H9 (cell line): ENCODE data around the gene SLC7A14. TPM values are rescaled to one million over a fixed set of nuclear protein-coding genes. Genes with fewer than 3 reads are reported as not detected.

Source experiments
- DNase-seq: peaks from one replicate; pipeline ENCODE4 v3.0.0-alpha.2; 2017
- H2AFZ ChIP-seq: one replicate; pipeline ENCODE4 v1.6.1; 2013; ENCODE audit warnings: mild to moderate bottlenecking, low read length, control low read depth, moderate library complexity
- H2AK5ac ChIP-seq: 2 replicates; pipeline ENCODE4 v1.6.1; 2013; ENCODE audit warnings: low read length, control low read depth, mixed read lengths; ENCODE audit not compliant: insufficient read length
- H2BK120ac ChIP-seq: one replicate; pipeline ENCODE4 v1.6.1; 2013; ENCODE audit warnings: low read depth, mild to moderate bottlenecking, low read length, control low read depth, inconsistent platforms; ENCODE audit not compliant: poor library complexity, severe bottlenecking
- H2BK12ac ChIP-seq: 2 replicates; pipeline ENCODE4 v1.6.1; 2013; ENCODE audit warnings: low read length, control low read depth, mixed read lengths, low read depth; ENCODE audit not compliant: insufficient read length
- H2BK15ac ChIP-seq: 2 replicates; pipeline ENCODE4 v1.6.1; 2013; ENCODE audit warnings: low read depth, low read length, control low read depth
- H2BK20ac ChIP-seq: one replicate; pipeline ENCODE4 v1.6.1; 2013; ENCODE audit warnings: low read depth, mild to moderate bottlenecking, low read length, control low read depth, inconsistent platforms; ENCODE audit not compliant: poor library complexity, severe bottlenecking
- H2BK5ac ChIP-seq: 2 replicates; pipeline ENCODE4 v1.6.1; 2013; ENCODE audit warnings: low read length, control low read depth, mixed read lengths; ENCODE audit not compliant: insufficient read length
- H3K14ac ChIP-seq: 2 replicates; pipeline ENCODE4 v1.6.1; 2013; ENCODE audit warnings: low read length, control low read depth; ENCODE audit not compliant: insufficient read depth
- H3K18ac ChIP-seq: 2 replicates; pipeline ENCODE4 v1.6.1; 2013; ENCODE audit warnings: low read depth, mild to moderate bottlenecking, mixed read lengths, low read length, control low read depth; ENCODE audit not compliant: insufficient read length
- H3K23ac ChIP-seq: 2 replicates; pipeline ENCODE4 v1.6.1; 2013; ENCODE audit warnings: low read length, control low read depth, mixed read lengths, low read depth; ENCODE audit not compliant: insufficient read length
- H3K23me2 ChIP-seq: 2 replicates; pipeline ENCODE4 v1.6.1; 2013; ENCODE audit warnings: low read depth, mild to moderate bottlenecking, mixed read lengths, low read length, control low read depth; ENCODE audit not compliant: insufficient read length, poor library complexity, severe bottlenecking
- H3K27ac ChIP-seq: 2 replicates; pipeline ENCODE4 v1.5.1; 2013; ENCODE audit warnings: low read length, control low read depth, mixed read lengths, low read depth; ENCODE audit not compliant: insufficient read length
- H3K27me3 ChIP-seq: 2 replicates; pipeline ENCODE4 v1.6.1; 2013; ENCODE audit warnings: low read length, control low read depth, inconsistent platforms; ENCODE audit not compliant: insufficient read depth
- H3K4ac ChIP-seq: 2 replicates; pipeline ENCODE4 v1.6.1; 2013; ENCODE audit warnings: low read depth, mild to moderate bottlenecking, control low read depth, inconsistent platforms, low read length, moderate library complexity
- H3K4me1 ChIP-seq: 2 replicates; pipeline ENCODE4 v1.6.1; 2013; ENCODE audit warnings: low read length, control low read depth, inconsistent platforms; ENCODE audit not compliant: insufficient read depth
- H3K4me2 ChIP-seq: 2 replicates; pipeline ENCODE4 v1.6.1; 2013; ENCODE audit warnings: low read length, control low read depth, mixed read lengths; ENCODE audit not compliant: insufficient read length, insufficient read depth
- H3K56ac ChIP-seq: 2 replicates; pipeline ENCODE4 v1.6.1; 2013; ENCODE audit warnings: low read depth, mild to moderate bottlenecking, mixed read lengths, low read length, control low read depth; ENCODE audit not compliant: insufficient read length
- H3K79me1 ChIP-seq: 2 replicates; pipeline ENCODE4 v1.6.1; 2013; ENCODE audit warnings: low read depth, mild to moderate bottlenecking, moderate library complexity, low read length, control low read depth, inconsistent platforms; ENCODE audit not compliant: insufficient read depth, poor library complexity, severe bottlenecking
- H3K79me2 ChIP-seq: 2 replicates; pipeline ENCODE4 v1.6.1; 2013; ENCODE audit warnings: low read length, control low read depth, inconsistent platforms; ENCODE audit not compliant: insufficient read depth
- H3K9ac ChIP-seq: 2 replicates; pipeline ENCODE4 v1.6.1; 2013; ENCODE audit warnings: low read length, control low read depth, mixed read lengths; ENCODE audit not compliant: insufficient read length; ENCODE audit errors: extremely low read depth
- H3K9me3 ChIP-seq: one replicate; pipeline ENCODE4 v1.6.1; 2013; ENCODE audit warnings: low read depth, low read length, inconsistent platforms; ENCODE audit not compliant: control insufficient read depth
- H3T11ph ChIP-seq: one replicate; pipeline ENCODE4 v1.6.1; 2013; ENCODE audit warnings: mild to moderate bottlenecking, low read length, control low read depth, inconsistent platforms
- H4K20me1 ChIP-seq: one replicate; pipeline ENCODE4 v1.6.1; 2013; ENCODE audit not compliant: control insufficient read depth, insufficient read length, insufficient read depth
- H4K5ac ChIP-seq: 2 replicates; pipeline ENCODE4 v1.6.1; 2013; ENCODE audit warnings: low read depth, mild to moderate bottlenecking, mixed read lengths, low read length, control low read depth; ENCODE audit not compliant: insufficient read length
- H4K8ac ChIP-seq: replicated peaks from 2 replicates; pipeline ENCODE4 v1.6.1; 2013; ENCODE audit warnings: low read length, control low read depth, mixed read lengths, low read depth; ENCODE audit not compliant: insufficient read length
- H4K91ac ChIP-seq: 2 replicates; pipeline ENCODE4 v1.6.1; 2013; ENCODE audit warnings: low read depth, mild to moderate bottlenecking, moderate library complexity, mixed read lengths, low read length, control low read depth; ENCODE audit not compliant: insufficient read length
- H3K27ac Mint-ChIP-seq, 3 experiments: 2 replicates in 2 of 3; 3 replicates in 1 of 3; pipeline ENCODE4 v1.8.0; 2020 to 2021; ENCODE audit warnings: mixed read lengths in 3 of 3, mild to moderate bottlenecking in 1 of 3, moderate library complexity in 1 of 3
- H3K27me3 Mint-ChIP-seq: 2 replicates; pipeline ENCODE4 v1.8.0; 2021; ENCODE audit warnings: low read depth, mild to moderate bottlenecking, moderate library complexity, mixed read lengths
- H3K36me3 Mint-ChIP-seq, 3 experiments: 2 replicates in 2 of 3; 3 replicates in 1 of 3; pipeline ENCODE4 v1.8.0; 2020 to 2021; ENCODE audit warnings: low read depth in 3 of 3, mixed read lengths in 3 of 3; ENCODE audit not compliant: insufficient read depth in 1 of 3
- H3K4me1 Mint-ChIP-seq, 2 experiments: 2 replicates each; pipeline ENCODE4 v1.8.0; 2020; ENCODE audit warnings: mixed read lengths in 2 of 2
- H3K4me3 Mint-ChIP-seq, 2 experiments: 2 replicates in 1 of 2; 3 replicates in 1 of 2; pipeline ENCODE4 v1.8.0; 2020 to 2021; ENCODE audit warnings: mild to moderate bottlenecking in 2 of 2, mixed read lengths in 2 of 2, moderate library complexity in 1 of 2
- H3K9me3 Mint-ChIP-seq, 2 experiments: 2 replicates in 1 of 2; 3 replicates in 1 of 2; pipeline ENCODE4 v1.8.0; 2020; ENCODE audit warnings: mild to moderate bottlenecking in 2 of 2, mixed read lengths in 2 of 2, moderate library complexity in 1 of 2
- CTCF ChIP-seq: fragments of 200-600 bp; sonication (generic); conservative IDR thresholded peaks from 3 replicates; pipeline ENCODE4 v1.8.0; 2021; ENCODE audit warnings: antibody characterized with exemption, mild to moderate bottlenecking
- WGBS: extraction: QIAGEN DNeasy Blood & Tissue Kit; methylation state at CpG from one replicate; pipeline ENCODE4 v1.1.7; 2013; ENCODE audit warnings: missing lambda C conversion rate, low lambda C conversion rate, mixed read lengths; ENCODE audit not compliant: insufficient read length; ENCODE audit errors: extremely low coverage; 5-methylcytosine and 5-hydroxymethylcytosine counted together
- microRNA-seq: library from miRNA; unstranded; fragments of <30 nt; microRNA quantifications from one replicate; pipeline ENCODE4, GENCODE V29; 2020; ENCODE audit warnings: borderline microRNAs expressed
- total RNA-seq: library from RNA; stranded (reverse); gene quantifications from 2 replicates; pipeline ENCODE4 v1.2.1, GENCODE V29; 2021

The SLC7A14 gene
- total RNA-seq, 1 experiment from 2014 or later: 0.42 TPM

GRCh38 chr3:170410428-170411029 is 175.3 kb downstream of the SLC7A14 start:
- H2AFZ ChIP-seq: no peak overlapping the region

More at GRCh38 chr3:170410428-170411029, 175.3 kb downstream of the SLC7A14 start:
- H3K56ac ChIP-seq: no peak overlapping the region
- H2AK5ac ChIP-seq: no peak overlapping the region
- no peak overlapping the region for H3K4ac ChIP-seq
- no peak overlapping the region for H3K9ac ChIP-seq
- H3K14ac ChIP-seq: no peak overlapping the region
- Mint-ChIP-seq H3K27ac (no peak overlapping the region), H3K4me1 (peaks cover 3 to 11% of the 10 kb centered on the region in 2 experiments; a peak in 2 of 4 replicates), H3K4me3 (no peak overlapping the region), H3K9me3 (no peaks in the 10 kb centered on the region), H3K36me3 (no peaks in the 10 kb centered on the region), H3K27me3 (no peaks in the 10 kb centered on the region)
- H3T11ph ChIP-seq: no peak overlapping the region
- no peak overlapping the region for H2BK5ac ChIP-seq
- no peaks in the 10 kb centered on the region for H3K23me2 ChIP-seq
- H3K23ac ChIP-seq: no peak overlapping the region
- H2BK12ac ChIP-seq: no peak overlapping the region
- no peak overlapping the region for H2BK15ac ChIP-seq
- H3K79me1 ChIP-seq: no peaks in the 10 kb centered on the region
- H3K9me3 ChIP-seq: no peaks in the 10 kb centered on the region
- H4K20me1 ChIP-seq: no peaks in the 10 kb centered on the region
- no peak overlapping the region for H3K18ac ChIP-seq
- no CpG with 5 or more reads among the region's 4 CpGs for WGBS
- H4K5ac ChIP-seq: no peak overlapping the region
- no peak overlapping the region for H4K8ac ChIP-seq
- H3K27ac ChIP-seq: no peak overlapping the region
- H3K4me2 ChIP-seq: no peak overlapping the region
- H3K27me3 ChIP-seq: no peaks in the 10 kb centered on the region
- H3K79me2 ChIP-seq: no peaks in the 10 kb centered on the region
- H2BK20ac ChIP-seq: no peak overlapping the region
- peak; percentile 62 for TF ChIP-seq CTCF
- H4K91ac ChIP-seq: no peak overlapping the region
- H2BK120ac ChIP-seq: no peak overlapping the region
- no peak for DNase-seq
- no peaks in the 10 kb centered on the region for H3K4me1 ChIP-seq

Small RNAs within 50 kb of the gene (microRNA-seq; reads per million reads assigned to microRNA genes)
- gene MIR6828: not detected

Other genes starting within 250 kb of the SLC7A14 start
- gene SKIL, start 228.4 kb downstream of the SLC7A14 start, total RNA-seq: 170 TPM in 2 replicates
- gene CLDN11, start 167.2 kb downstream of the SLC7A14 start, total RNA-seq: 1.7 and 2.4 TPM in 2 replicates